Chondrocyte (in vitro differentiated cells): ENCODE data around the gene FGF18. TPM values are rescaled to one million over a fixed set of nuclear protein-coding genes. Genes with fewer than 3 reads are reported as not detected.
A peak's percentile ranks its signal among the peaks of the same experiment; 100 is the strongest.

ENCODE experiments used
- DNase-seq: peaks from one replicate; pipeline ENCODE4 v3.0.0; 2021; ENCODE audit warnings: mixed read lengths, low spot score
- H3K27ac Mint-ChIP-seq: one replicate; pipeline ENCODE4 v1.8.0; 2021; ENCODE audit warnings: mild to moderate bottlenecking, moderate library complexity, mixed read lengths; ENCODE audit not compliant: unreplicated experiment
- H3K27me3 Mint-ChIP-seq: 2 replicates; pipeline ENCODE4 v1.8.0; 2021; ENCODE audit warnings: low read depth, mixed read lengths
- H3K36me3 Mint-ChIP-seq: 2 replicates; pipeline ENCODE4 v1.8.0; 2021; ENCODE audit warnings: low read depth, mixed read lengths
- H3K4me1 Mint-ChIP-seq: 2 replicates; pipeline ENCODE4 v1.8.0; 2021; ENCODE audit warnings: low read depth, mild to moderate bottlenecking, mixed read lengths
- H3K4me3 Mint-ChIP-seq: one replicate; pipeline ENCODE4 v1.8.0; 2021; ENCODE audit warnings: mild to moderate bottlenecking, moderate library complexity, mixed read lengths; ENCODE audit not compliant: unreplicated experiment
- H3K9me3 Mint-ChIP-seq: 2 replicates; pipeline ENCODE4 v1.8.0; 2021; ENCODE audit warnings: low read depth, mixed read lengths
- total RNA-seq: library from RNA; stranded (reverse); gene quantifications from 3 replicates; pipeline ENCODE4 v1.2.1, GENCODE V29; 2021
- TF ChIP-seq, protein P1 (sequence below): fragments of 200-600 bp; sonication (generic); IDR thresholded peaks from 2 replicates; pipeline ENCODE4 v1.5.0; 2021; ENCODE audit warnings: antibody characterized with exemption, mild to moderate bottlenecking, moderate library complexity

Gene FGF18
- total RNA-seq, 1 donor from 2014 or later = 2.1 TPM

- H3K4me1 Mint-ChIP-seq = no peaks in the 10 kb centered on the region
- TF ChIP-seq, protein P1, sequence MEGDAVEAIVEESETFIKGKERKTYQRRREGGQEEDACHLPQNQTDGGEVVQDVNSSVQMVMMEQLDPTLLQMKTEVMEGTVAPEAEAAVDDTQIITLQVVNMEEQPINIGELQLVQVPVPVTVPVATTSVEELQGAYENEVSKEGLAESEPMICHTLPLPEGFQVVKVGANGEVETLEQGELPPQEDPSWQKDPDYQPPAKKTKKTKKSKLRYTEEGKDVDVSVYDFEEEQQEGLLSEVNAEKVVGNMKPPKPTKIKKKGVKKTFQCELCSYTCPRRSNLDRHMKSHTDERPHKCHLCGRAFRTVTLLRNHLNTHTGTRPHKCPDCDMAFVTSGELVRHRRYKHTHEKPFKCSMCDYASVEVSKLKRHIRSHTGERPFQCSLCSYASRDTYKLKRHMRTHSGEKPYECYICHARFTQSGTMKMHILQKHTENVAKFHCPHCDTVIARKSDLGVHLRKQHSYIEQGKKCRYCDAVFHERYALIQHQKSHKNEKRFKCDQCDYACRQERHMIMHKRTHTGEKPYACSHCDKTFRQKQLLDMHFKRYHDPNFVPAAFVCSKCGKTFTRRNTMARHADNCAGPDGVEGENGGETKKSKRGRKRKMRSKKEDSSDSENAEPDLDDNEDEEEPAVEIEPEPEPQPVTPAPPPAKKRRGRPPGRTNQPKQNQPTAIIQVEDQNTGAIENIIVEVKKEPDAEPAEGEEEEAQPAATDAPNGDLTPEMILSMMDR = no peak
- H3K27me3 Mint-ChIP-seq = no peaks in the 10 kb centered on the region
- H3K4me3 Mint-ChIP-seq = no peak overlapping the region
- H3K36me3 Mint-ChIP-seq = no peaks in the 10 kb centered on the region
- no peaks in the 10 kb centered on the region for H3K9me3 Mint-ChIP-seq
- peak; percentile 43 for DNase-seq
- no peak overlapping the region for H3K27ac Mint-ChIP-seq
Observed at GRCh38 chr5:171427318-171428167, 8.1 kb downstream of the FGF18 start.

DNA sequence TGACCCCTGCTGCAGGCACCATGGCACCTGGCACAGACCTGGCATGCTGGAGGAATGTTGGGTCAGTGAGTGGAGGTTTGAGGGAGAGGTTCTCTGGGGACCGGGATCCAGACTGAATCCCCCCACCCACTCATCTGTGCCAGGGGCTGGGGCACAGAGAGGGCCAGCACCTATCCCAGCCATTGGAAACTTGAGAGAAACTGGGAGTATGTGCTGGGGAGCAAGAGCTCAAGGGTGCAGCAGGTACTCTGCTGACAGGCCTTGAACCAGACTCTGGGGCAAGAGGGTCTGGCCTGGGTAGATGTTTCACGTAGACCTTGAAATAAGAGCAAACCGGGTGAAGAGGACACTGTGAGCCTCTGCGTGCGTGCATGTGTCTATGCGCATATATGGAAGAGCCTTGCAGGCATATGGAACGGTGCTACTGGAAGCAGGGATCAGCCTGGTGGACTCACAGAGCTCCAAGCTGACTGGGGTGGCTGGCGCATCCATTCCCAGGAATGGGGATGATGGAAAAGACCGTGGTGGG is 8.8 kb downstream of the FGF18 start:
- H3K36me3 Mint-ChIP-seq = no peaks in the 10 kb centered on the region
- TF ChIP-seq, protein P1 = no peak
- H3K27ac Mint-ChIP-seq = no peak overlapping the region
- no peaks in the 10 kb centered on the region for H3K27me3 Mint-ChIP-seq
- DNase-seq = peak; percentile 32
- H3K9me3 Mint-ChIP-seq = no peaks in the 10 kb centered on the region
- H3K4me3 Mint-ChIP-seq = no peak overlapping the region
- H3K4me1 Mint-ChIP-seq = no peaks in the 10 kb centered on the region

DNA sequence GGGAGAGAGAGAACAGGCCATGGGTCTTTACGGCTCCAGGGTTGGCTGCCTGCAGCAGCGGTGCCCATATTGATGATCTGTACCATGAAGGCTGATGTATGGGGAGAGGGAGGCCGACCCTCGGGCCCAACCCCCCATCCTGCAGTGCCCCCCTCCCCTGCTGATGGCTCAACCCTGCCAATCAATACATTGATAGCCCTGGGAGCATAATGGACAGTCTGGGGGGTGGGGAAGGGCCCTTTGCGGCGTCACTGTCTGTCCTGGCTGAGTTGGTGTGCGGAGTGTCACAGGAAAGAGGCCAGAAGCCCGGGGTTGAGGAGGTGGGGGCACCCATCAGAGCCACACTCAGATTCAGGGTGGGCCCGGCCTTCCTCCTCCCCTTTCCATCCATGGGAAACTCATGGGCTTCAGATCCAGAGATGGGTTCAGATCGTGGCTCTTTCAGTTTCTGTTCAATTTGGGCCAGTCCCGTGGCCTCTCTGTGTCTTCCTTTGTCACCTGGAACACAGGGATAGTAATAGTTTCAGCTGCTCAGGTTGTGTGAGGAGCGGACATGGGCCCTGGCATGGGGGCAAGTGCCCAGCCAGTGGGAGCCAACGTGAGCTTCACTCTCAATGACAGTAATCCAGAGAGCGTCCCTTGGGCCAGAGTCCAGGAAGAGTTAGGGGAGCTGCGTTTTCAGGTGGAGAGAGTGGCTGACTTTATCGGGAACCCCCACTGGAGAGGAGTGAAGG is 9.5 kb downstream of the FGF18 start:
- no peak overlapping the region for H3K4me3 Mint-ChIP-seq
- peak; percentile 53 for DNase-seq
- H3K27ac Mint-ChIP-seq = no peak overlapping the region
- TF ChIP-seq, protein P1 = no peak
- no peaks in the 10 kb centered on the region for H3K4me1 Mint-ChIP-seq
- H3K27me3 Mint-ChIP-seq = no peaks in the 10 kb centered on the region
- no peaks in the 10 kb centered on the region for H3K9me3 Mint-ChIP-seq
- H3K36me3 Mint-ChIP-seq = no peaks in the 10 kb centered on the region

- Mint-ChIP-seq H3K4me1 (no peaks in the 10 kb centered on the region), H3K27me3 (no peaks in the 10 kb centered on the region), H3K27ac (no peak overlapping the region), H3K9me3 (no peaks in the 10 kb centered on the region), H3K36me3 (no peaks in the 10 kb centered on the region), H3K4me3 (no peak overlapping the region)
- TF ChIP-seq, protein P1 = no peak
- peak; percentile 55 for DNase-seq
Observed at GRCh38 chr5:171429543-171429910, 10.1 kb downstream of the FGF18 start.

- TF ChIP-seq, protein P1 = no peak
Observed at GRCh38 chr5:171431251-171431777, 11.9 kb downstream of the FGF18 start.

More at GRCh38 chr5:171431251-171431777, 11.9 kb downstream of the FGF18 start:
- Mint-ChIP-seq H3K9me3 (no peaks in the 10 kb centered on the region), H3K36me3 (peaks cover under 1% of the 10 kb centered on the region), H3K4me3 (no peak overlapping the region), H3K27ac (no peak overlapping the region), H3K4me1 (no peaks in the 10 kb centered on the region), H3K27me3 (no peaks in the 10 kb centered on the region)
- peak; percentile 36 for DNase-seq
